Measurements from ENCODE around the gene STAP1.
"Not testable (repeated sequence)": the region's sequence is repeated elsewhere in the genome, so short reads cannot be mapped to it uniquely, and the experiment has no call there.

Gene STAP1, protein sequence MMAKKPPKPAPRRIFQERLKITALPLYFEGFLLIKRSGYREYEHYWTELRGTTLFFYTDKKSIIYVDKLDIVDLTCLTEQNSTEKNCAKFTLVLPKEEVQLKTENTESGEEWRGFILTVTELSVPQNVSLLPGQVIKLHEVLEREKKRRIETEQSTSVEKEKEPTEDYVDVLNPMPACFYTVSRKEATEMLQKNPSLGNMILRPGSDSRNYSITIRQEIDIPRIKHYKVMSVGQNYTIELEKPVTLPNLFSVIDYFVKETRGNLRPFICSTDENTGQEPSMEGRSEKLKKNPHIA

DNA sequence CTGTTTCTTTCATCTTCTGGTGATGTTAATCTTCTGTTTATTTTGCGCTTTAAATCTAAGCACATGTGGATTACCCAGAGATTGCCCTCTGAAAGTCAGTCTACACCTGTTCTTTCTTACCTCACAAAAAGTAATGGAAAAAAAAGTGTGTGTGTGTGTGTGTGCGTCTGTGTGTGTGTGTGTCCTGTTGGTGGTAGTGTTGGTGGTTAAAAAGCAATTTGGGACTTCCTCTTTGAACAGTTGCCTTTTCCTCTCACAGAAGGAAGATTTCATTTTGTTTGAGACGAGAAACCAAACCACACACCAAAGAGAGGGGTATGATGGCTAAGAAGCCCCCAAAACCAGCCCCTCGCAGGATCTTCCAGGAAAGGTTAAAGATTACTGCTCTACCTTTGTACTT, at the start of gene STAP1:
TSS of gene STAP1 (plus strand) at position 235 of the 400 bp plus-strand sequence. CDS start at position 318, 83 bp downstream.
- DNase-seq = no peak

DNA sequence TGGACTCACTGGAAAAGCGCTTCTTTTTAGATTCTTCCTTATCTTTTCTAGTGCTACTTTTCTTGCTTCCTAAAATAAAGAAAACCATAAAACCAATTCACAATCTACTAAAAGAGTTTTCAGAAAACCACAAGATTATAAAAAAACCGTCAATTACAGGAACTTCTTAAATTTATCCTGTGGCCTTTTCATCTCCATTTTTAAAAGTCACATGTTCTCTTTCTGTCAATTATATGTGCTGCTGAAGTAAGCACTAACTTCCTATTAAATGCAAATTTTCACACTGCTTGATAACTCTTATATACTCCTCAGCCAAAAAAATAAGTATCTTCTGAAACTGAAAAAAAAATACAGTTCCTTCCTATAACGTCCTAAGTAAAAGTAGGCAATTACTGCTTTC, 46.0 kb upstream of the STAP1 start:
- DNase-seq = no peak

DNA sequence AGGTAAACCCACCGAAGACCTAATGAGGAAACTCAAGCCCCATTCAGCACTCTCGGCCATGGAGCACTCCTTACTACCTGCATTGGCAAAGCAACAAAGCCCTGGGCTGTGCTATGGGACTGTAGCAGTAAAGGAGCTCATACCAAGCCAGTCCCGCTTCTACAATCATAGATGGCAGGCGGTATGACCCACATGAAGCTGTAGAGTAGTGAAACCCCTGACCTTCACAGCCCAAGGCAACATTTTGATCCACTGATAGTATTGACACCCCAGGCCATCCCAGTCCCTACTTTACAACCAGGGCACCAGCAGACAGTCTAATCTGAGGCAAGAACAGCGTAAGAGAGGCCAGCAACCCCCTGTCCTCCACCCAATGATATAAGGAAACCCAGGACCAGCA, 38.4 kb upstream of the STAP1 start:
- no peak for DNase-seq

DNA sequence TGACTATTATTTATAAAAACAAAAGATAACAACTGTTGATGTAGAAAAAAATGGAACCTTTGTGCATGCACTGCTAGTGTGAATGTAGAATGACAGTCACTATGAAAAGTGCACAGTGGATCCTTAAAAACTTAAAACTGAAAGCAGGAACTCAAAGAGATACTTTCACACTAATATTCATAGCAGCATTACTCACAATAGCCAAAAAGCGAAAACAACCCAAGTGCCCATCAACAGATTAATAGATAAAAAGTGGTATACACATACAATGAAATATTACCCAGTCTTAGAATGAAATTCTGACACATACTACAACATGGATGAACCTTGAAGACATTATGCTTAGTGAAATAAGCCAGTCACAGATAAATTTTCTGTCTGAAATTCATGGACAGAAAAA, 37.0 kb upstream of the STAP1 start:
- no peak for DNase-seq

DNA sequence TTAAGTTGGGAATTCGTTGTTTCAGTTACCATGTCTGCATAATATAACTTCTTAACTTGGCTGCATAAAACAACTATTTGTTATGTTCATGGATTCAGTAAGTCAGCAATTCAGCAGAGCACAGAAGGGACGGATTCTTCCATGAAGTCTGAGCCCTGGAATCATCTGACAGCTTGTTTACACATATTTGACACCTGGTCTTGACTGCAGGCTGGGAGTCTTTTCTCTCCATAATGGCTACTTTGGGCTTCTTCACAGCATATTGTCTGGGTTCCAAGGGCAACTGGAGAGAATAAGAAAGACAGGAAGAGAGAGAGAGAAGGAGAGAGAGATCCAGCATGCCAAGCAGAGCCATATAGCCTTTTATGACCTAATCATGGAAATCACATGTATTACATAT, 36.3 kb upstream of the STAP1 start:
- DNase-seq = no peak

DNA sequence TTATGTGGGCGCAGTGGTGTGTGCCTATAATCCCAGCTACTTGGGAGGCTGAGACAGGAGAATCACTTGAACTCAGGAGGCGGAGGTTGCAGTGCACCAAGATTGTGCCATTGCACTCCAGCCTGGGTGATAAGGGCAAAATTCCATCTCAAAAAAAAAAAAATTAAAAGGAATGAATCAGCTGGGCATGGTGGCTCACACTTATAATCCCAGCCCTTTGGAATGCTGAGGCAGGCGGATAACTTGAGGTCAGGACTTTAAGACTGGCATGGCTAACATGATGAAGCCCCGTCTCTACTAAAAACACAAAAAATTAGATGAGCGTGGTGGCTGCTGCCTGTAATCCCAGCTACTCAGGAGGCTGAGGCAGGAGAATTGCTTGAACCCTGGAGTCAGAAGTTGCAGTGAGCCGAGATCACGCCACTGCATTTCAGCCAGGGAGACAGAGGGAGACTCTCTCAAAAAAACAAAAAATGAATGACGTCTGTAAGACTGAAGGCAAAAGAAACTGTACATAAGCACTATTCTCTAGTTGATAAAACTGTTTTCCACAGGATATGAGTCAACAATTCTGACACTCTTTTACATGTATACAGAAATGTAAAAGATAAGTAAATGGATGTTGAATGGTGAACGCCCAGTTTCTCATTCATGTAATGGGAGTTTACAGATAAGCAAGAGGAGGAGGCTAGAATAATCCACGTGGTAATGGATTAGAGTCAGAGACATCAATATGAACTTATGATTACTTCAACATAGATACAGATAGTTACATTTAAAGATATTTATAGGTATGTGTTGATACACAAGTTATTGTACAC, 35.5 kb upstream of the STAP1 start:
- no peak for DNase-seq

DNA sequence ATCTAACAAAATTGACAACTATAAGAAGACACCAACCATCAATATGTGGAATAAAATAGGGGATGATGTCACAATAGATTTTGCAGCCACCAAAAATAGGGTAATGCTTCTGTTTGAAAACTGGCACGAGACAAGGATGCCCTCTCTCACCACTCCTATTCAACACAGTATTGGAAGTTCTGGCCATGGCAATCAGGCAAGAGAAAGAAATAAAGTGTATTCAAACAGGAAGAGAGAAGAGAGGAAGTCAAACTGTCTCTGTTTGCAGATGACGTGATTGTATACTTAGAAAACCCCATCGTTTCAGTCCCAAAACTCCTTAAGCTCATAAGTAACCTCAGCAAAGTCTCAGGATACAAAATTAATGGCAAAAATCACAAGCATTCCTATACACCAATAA, 34.4 kb upstream of the STAP1 start:
- DNase-seq = not testable (repeated sequence)

DNA sequence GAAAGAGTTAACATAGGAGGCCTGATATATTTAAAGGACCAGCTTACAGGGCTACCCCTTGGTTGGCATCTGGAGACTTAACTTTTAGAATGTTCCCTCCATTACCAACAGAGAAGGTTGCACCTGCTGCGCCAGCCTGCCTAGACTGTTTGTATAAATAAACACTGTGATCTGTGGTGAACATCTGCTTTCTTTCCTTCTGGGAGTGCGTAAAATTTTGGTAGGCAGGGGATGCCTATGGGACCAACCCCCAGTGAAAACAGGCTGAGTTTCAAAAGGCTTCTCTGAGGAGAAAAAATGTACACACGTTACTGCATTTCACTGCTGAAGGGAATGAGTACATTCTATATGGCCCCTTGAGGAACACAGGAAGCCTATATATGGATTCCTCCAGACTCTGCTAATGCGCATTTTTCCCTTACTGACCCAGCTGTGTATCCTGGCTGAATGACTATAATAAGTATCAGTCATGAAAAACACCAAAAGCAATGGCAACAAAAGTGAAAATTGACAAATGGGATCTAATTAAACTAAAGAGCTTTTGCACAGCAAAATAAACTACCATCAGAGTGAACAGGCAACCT, 27.1 kb upstream of the STAP1 start:
- no peak for DNase-seq

DNA sequence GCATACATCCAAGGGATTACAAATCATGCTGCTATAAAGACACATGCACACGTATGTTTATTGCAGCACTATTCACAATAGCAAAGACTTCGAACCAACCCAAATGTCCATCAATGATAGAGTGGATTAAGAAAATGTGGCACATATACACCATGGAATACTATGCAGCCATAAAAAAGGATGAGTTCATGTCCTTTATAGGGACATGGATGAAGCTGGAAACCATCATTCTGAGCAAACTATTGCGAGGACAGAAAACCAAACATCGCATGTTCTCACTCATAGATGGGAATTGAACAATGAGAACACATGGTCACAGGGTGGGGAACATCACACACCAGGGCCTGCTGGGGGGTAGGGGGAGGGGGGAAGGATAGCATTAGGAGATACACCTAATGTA, 26.1 kb upstream of the STAP1 start:
- not testable (repeated sequence) for DNase-seq

DNA sequence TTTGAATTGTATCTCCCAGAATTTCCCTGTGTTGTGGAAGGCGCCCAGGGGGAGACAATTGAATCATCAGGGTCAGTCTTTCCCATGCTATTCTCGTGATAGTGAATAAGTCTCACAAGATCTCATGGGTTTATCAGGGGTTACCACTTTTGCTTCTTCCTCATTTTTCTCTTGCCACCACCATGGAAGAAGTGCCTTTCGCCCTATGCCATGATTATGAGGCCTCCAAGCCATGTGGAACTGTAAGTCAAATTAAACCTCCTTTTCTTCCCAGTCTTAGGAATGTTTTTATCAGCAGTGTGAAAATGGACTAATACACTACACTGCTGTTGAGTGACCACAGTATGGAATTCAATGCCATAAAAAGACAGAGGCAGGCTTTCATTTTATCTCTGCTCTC, 25.4 kb upstream of the STAP1 start:
- no peak for DNase-seq

DNA sequence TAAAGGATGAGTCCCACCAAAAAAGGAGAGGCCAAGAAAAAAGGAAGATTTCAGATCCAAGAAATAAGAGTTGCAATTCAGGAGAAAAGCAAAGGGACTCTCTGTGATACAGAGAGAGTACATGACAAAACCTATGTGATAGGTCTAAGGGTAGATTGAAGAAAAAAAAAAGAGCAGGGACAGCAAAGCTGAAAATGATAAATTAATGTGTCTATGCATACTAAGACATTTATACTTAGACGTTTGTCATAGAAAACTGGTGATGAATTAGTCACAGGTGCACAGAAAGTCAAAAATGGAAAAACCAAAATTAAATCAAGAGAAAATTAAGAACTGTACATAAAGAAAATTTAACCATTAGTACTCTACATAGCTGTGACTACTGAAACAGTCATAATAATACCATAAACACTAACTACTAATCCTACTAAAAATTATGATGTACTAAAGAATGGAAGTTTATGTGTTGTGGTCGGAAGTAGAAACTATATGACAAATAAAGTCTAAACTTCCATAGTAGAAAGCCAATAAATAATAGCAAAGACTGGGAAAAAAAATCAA, 23.2 kb upstream of the STAP1 start:
- no peak for DNase-seq

DNA sequence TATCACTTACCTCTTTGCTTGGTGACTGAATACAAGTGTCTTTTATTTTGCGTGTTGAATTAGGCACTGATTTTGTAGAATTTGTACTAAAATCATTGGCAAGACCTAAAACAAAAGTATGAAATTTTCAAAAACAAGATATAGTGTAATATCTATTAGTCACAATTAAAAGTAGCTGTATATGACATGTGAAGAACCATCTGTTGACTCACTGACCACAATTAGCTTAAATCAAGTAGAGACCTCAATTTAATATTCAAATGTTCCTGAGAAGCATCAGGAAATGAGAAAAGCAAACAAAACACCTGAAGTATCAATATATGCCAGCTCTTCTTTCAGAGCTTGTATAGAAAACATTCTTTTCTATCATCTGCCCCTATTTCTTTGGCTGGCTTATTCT, 18.7 kb upstream of the STAP1 start:
- no peak for DNase-seq

DNA sequence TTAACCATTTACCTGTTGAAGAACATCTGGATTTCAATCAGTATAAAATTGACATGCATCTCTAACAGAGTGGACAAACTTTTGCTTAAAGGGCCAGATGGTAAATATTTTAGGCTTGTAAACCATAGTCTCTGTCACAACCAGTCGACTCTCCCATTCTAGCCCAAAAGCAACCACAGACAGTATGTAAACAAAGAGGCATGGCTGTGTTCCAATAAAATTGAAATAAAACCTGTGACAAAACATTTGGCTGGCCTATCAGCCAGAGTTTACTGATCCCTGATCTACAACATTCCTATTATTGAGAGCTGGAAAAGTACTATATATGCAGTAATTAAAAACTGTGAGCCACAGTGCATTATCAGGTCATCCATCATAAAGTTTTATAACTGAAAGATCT, 16.5 kb upstream of the STAP1 start:
- DNase-seq = no peak

DNA sequence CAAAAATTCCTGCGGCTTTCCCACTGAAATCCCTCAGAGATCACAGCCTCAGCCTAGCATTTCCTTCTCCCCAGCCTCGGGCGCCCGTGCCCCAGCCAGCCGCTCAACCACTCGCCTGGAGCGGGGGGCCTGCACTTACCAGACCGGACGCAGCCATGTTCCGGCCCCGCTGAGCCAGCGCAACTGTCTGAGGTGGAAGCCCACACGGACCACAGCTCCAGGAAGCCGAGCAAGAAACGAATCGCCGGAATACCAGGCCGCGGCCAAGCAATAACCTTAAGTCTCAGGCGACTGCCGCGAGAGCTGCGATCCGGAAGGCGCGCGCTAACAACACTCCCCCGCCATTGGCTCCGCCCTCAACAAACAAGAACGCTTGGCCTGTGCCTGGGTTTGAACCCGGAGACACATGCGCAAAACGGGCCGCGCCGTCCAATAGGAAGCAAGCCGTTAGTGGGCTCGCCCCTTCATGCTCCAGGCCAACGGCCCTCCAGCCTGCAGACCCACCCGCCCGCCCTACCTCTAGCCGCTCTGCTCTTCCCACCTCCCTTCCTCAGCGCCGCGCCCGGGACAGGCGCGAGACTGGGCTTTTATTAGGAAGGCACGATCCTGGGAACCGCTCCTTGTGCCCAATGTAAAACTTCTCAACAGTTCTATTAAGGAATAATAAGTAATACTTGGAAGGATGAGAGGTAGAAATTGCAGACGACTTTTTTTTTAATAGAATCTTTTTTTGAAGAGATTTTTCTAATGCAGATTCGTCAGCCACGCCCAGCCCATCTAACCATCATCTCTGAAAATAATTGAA, 13.1 kb upstream of the STAP1 start, which contains the start of gene CENPC:
TSS of gene CENPC (minus strand) at position 305 of the 805 bp plus-strand sequence. CDS start at position 157, 148 bp downstream.
- peak; percentile 98 for DNase-seq

DNA sequence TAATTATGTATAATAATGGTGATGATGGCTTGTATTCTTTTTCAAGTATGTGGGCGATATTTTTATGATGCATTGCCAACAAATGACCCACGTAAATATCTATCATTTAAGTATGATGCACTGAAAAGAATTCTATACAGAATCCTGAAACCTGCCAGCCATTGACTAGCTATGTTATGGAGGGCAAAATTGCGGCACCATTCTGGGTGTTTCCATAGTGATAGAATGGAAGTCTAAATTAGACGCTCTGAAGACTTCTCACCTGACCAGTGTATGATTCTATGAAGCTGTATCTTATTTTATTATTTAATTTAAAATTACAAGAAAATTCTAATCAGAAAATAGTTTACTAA, 12.5 kb upstream of the STAP1 start:
- DNase-seq = no peak

DNA sequence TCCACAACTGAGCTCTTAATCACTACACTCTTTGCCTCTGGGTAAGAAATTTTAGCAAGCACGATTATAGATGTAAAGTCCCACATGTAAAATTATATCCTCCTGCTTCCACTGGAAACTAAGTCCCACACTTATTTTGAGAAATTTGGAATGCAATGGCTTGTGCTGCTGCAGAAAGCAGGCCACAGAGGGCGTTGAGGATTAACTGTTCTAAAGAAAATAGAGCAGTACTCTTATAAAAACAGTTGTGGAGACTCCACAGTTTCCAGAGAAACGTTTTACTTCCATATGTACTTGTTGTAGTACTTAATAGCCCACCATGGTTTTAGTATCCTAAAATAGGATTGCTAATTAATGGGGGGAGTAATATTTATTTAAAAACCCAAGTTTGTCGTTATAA, 11.6 kb upstream of the STAP1 start:
- DNase-seq = no peak

DNA sequence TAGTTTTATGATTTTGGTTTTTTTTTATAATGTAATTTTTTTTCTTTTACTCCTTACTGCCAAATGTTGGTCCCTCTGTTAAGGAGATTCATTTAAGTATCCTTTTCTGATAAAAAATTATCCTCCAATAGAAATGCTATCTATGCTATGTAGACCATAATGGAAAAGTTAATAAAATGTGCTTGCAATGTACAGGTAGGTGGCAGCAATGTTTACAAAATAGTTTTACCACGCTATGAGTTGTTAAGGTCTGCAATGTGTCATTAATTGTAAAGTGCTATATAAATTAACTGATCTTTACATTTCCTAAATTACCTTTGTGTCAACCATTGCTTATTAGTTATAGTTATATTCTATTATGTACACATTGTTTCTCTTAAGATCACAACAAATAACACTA, 9.4 kb upstream of the STAP1 start:
- DNase-seq = no peak

DNA sequence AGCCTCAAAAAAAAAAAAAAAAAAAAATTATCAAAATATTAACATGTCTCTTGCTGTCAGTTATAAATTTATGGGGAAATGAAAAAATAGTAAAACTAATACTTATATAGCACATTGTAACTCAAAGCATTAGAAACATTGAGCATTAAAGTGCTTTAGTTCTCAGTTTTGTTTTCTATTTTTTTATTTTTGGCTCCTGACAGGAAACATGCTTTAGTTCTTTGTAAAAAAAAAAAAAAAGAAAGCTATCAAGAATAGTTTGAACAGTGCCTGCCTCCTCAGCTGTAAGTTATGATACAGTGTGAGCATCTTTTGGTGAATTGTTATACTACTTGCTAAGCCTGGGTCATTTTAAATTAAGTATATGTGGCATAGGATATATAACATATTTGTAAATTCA, 8.1 kb upstream of the STAP1 start:
- DNase-seq = no peak

DNA sequence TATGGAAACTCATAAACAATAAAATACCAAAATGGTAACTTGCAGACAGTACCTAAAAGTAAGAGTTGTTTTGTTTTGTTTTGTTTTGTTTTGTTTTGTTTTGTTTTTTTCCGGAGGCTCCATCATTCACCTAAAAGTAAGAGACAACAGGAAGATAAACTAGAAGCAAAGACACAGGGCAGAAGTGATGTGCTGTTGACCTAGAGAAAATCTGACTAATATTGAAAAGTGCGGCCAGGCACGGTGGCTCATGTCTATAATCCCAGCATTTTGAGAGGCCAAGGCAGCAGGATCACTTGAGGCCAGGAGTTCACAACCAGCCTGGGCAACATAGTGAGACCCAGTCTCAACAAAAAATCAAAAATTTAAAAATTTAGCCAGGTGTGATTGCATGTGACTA, 7.7 kb upstream of the STAP1 start:
- DNase-seq = no peak

DNA sequence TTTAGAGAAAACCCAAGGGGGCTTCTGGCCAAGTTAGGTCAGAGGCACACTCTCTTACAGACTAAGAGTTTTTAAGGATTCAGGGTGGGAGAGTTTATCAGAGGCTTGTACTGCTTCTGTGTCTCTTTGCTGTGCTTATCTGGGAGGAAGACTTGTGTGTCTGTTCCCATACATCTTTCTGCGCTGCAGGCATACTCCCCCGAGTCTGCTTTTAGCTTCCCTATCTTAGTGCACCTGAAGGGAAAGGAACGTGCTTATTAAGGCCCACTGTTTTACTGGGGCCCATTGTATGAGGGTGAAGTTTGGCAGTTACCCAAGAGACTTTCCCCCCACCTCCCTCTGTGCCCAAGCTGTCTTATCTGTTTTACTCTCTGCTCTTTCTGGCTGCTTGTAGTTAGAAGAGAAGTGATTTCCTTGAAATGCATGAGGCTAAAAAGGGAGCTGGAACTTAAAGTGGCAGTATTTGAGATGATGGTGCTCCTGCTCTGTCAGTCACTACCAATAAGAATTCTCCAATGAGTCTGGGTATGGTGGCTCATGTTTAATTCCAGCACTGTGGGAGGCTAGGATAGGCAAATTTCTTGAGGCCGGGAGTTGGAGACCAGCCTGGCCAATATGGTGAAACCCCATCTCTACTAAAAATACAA, 6.3 kb upstream of the STAP1 start:
- DNase-seq = not testable (repeated sequence)

DNA sequence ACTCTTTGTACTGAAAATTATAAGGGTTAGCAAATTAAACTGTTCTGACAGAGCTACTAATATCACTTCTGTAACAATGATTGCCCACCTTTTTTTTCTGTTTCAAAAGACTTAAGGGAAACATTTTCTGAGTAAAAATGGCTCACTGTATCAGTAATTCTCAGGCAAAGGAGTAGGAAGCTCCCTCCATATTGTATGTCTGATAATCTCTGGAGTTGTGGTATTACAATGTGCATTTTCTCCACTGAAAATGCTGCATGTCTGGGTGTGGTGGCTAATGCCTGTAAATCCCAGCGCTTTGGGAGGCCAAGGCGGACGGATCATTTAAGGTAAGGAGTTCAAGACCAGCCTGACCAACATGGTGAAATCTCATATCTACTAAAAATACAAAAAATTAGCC, 4.4 kb upstream of the STAP1 start:
- no peak for DNase-seq

DNA sequence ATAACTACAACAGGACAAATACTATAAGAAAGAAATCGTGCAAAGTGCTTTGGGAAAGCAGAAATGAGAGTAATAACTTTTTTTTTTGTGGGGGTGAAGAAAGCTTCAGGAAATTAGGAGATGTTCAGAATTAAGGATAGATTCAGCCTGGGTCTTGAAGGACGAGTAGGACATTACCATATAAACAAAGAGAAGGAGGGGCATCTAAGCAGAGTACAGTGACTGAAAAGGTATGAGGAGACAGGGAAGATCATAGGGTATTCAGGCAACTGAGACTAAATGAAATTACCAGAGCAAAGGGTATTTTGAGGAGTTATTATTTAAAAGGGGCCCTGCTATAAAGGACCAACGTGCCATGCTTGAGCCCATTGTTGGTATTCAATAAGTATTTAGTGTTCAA, 3.1 kb upstream of the STAP1 start:
- DNase-seq = no peak

All from femur (tissue), 1 donor.